Measurements from ENCODE around the gene GNAZ. TPM values are rescaled to one million over a fixed set of nuclear protein-coding genes. Genes with fewer than 3 reads are reported as not detected.

Gene GNAZ
- polyA plus RNA-seq, 1 donor (not counting 4 experiments of a cell fraction or from before 2014, with no cell fraction given) = 0.03 TPM

- TF ChIP-seq CTCF (optimal IDR thresholded peaks at IDR 0.05 in 1 of 3, IDR thresholded peaks at IDR 0.05 in 1 of 3, conservative IDR thresholded peaks at IDR 0.05 in 1 of 3; ENCODE audit: extremely low read depth in 1 of 3, insufficient read depth in 2 of 3, low read length in 3 of 3) (no peak), EZH2 (IDR thresholded peaks at IDR 0.05; ENCODE audit: low read length) (no peak)
- Histone ChIP-seq H3K27me3 (ENCODE audit: control insufficient read depth, extremely low read depth, insufficient read depth, low read length) (no peaks in the 10 kb centered on the region), H3K9me3 (ENCODE audit: control insufficient read depth, low read depth, low read length) (no peaks in the 10 kb centered on the region), H3K27ac (ENCODE audit: control insufficient read depth, insufficient read depth, low read length) (no peak overlapping the region), H3K4me3 (ENCODE audit: control insufficient read depth in 2 of 3, extremely low read depth in 1 of 3, insufficient read depth in 2 of 3, low read depth in 1 of 3, low read length in 3 of 3) (no peak overlapping the region), H3K9me1 (ENCODE audit: control insufficient read depth, extremely low read depth, insufficient read depth, low read length) (no peaks in the 10 kb centered on the region), H4K20me1 (ENCODE audit: control insufficient read depth, extremely low read depth, insufficient read depth, low read length) (no peaks in the 10 kb centered on the region), H3K79me2 (ENCODE audit: control insufficient read depth, insufficient read depth, low read length) (no peaks in the 10 kb centered on the region), H3K9ac (ENCODE audit: control insufficient read depth, extremely low read depth, insufficient read depth, low read length) (no peak overlapping the region), H3K4me2 (ENCODE audit: control insufficient read depth, extremely low read depth, insufficient read depth, low read depth, low read length) (no peak overlapping the region), H3K36me3 (ENCODE audit: control insufficient read depth in 2 of 2, extremely low read depth in 1 of 2, insufficient read depth in 2 of 2, low read length in 2 of 2) (no peaks in the 10 kb centered on the region), H2AFZ (ENCODE audit: control insufficient read depth, low read length) (no peak overlapping the region), H3K4me1 (ENCODE audit: control insufficient read depth, extremely low read depth, insufficient read depth, low read length) (no peaks in the 10 kb centered on the region)
- no peak for FAIRE-seq
- no peak for DNase-seq (ENCODE audit: low read depth, low spot score)
- dilution Hi-C loops (cut with MboI; ENCODE audit: extremely low pct_ligation_motif_present, low sequenced_read_pairs) = no loop called here
Measured at GRCh38 chr22:23083315-23084021, 13.1 kb downstream of the GNAZ start.

DNA sequence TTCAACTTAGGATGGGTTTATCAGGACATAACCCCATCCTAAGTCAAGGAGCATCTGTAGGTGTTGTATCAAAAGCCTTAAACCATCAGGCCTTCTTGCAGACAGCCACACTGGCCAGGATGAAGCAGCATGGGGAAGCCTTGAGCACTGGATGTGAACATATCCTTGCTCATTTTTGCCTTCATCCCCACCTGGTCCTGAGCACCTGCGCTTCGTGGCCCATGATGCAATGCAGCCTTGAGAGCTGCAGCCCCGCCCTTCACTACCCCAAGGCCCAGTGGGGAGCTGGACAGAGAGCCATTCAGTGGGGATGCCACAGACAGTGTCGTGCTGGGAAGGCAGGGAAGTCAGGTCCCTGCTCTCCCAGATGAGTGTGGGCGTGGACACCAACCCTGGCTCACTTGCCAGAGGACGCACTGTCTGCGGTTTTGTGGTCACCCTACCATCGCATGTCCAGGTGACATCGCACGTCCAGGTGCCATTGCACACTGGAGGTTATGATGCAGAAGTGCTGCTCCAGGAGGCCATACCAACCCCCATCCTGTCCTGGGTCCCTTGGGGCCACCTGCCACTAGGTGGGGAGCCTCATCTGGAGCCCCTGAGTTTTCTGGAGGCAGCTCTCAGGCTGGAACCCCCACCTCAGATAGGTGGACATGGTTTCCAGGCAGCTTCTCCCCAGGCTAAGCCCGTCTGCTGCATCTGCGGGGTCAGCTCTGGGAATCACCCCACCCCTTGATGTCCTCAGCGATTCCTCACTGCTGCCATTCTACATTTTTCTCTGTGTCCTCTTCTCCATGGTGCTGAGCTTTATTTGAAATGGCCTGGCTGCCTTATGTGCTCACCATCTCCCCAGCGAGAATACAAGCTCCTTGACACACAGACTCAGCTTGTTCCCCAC is 14.4 kb downstream of the GNAZ start:
- Histone ChIP-seq H3K4me3 (ENCODE audit: control insufficient read depth in 2 of 3, extremely low read depth in 1 of 3, insufficient read depth in 2 of 3, low read depth in 1 of 3, low read length in 3 of 3) (no peak overlapping the region), H3K4me2 (ENCODE audit: control insufficient read depth, extremely low read depth, insufficient read depth, low read depth, low read length) (no peak overlapping the region), H3K27ac (ENCODE audit: control insufficient read depth, insufficient read depth, low read length) (no peak overlapping the region), H3K4me1 (ENCODE audit: control insufficient read depth, extremely low read depth, insufficient read depth, low read length) (no peaks in the 10 kb centered on the region), H3K36me3 (ENCODE audit: control insufficient read depth in 2 of 2, extremely low read depth in 1 of 2, insufficient read depth in 2 of 2, low read length in 2 of 2) (no peaks in the 10 kb centered on the region), H3K9me1 (ENCODE audit: control insufficient read depth, extremely low read depth, insufficient read depth, low read length) (no peaks in the 10 kb centered on the region), H3K9ac (ENCODE audit: control insufficient read depth, extremely low read depth, insufficient read depth, low read length) (no peak overlapping the region), H3K27me3 (ENCODE audit: control insufficient read depth, extremely low read depth, insufficient read depth, low read length) (no peaks in the 10 kb centered on the region), H2AFZ (ENCODE audit: control insufficient read depth, low read length) (no peak overlapping the region), H4K20me1 (ENCODE audit: control insufficient read depth, extremely low read depth, insufficient read depth, low read length) (no peaks in the 10 kb centered on the region), H3K79me2 (ENCODE audit: control insufficient read depth, insufficient read depth, low read length) (no peaks in the 10 kb centered on the region), H3K9me3 (ENCODE audit: control insufficient read depth, low read depth, low read length) (no peaks in the 10 kb centered on the region)
- dilution Hi-C loops (cut with MboI; ENCODE audit: extremely low pct_ligation_motif_present, low sequenced_read_pairs) = no loop called here
- DNase-seq (ENCODE audit: low read depth, low spot score) (no peak), FAIRE-seq (no peak)
- TF ChIP-seq EZH2 (IDR thresholded peaks at IDR 0.05; ENCODE audit: low read length) (no peak), CTCF (optimal IDR thresholded peaks at IDR 0.05 in 1 of 3, IDR thresholded peaks at IDR 0.05 in 1 of 3, conservative IDR thresholded peaks at IDR 0.05 in 1 of 3; ENCODE audit: extremely low read depth in 1 of 3, insufficient read depth in 2 of 3, low read length in 3 of 3) (no peak)

Measured in keratinocyte (primary cell).